Subcutaneous adipose tissue (tissue), 4 donors: ENCODE data around the gene TMEM138. TPM values are rescaled to one million over a fixed set of nuclear protein-coding genes. Genes with fewer than 3 reads are reported as not detected.

Experiments
- CTCF ChIP-seq: fragments of 450-650 bp; IDR thresholded peaks from one replicate; pipeline ENCODE4 v1.5.1; 2016; ENCODE audit warnings: low read depth, mild to moderate bottlenecking, control low read depth, antibody characterized with exemption, moderate library complexity
- total RNA-seq, 4 donors: library from RNA; depleted of rRNA; stranded (reverse); fragments of >200 nt; gene quantifications; one replicate each; pipeline ENCODE4 v1.1.0, GENCODE V29; 2016

The TMEM138 gene
- total RNA-seq, 4 donors from 2014 or later: 18.5 to 55.8 (median 22.3) TPM

GRCh38 chr11:61378713-61379313 is 16.6 kb downstream of the TMEM138 start:
- TF ChIP-seq CTCF: no peak

- no peak for TF ChIP-seq CTCF
Observed at GRCh38 chr11:61380884-61381283, 18.7 kb downstream of the TMEM138 start.

- no peak for TF ChIP-seq CTCF
Observed at GRCh38 chr11:61384271-61385242, 22.4 kb downstream of the TMEM138 start.

- TF ChIP-seq CTCF: no peak
Observed at GRCh38 chr11:61390161-61390560, 28.0 kb downstream of the TMEM138 start.

- TF ChIP-seq CTCF: no peak
Observed at GRCh38 chr11:61392981-61393595, 30.9 kb downstream of the TMEM138 start.

- TF ChIP-seq CTCF: no peak
Observed at GRCh38 chr11:61401173-61401572, 39.0 kb downstream of the TMEM138 start.

- TF ChIP-seq CTCF: no peak
Observed at GRCh38 chr11:61401573-61401972, 39.4 kb downstream of the TMEM138 start.
